Adipocyte (in vitro differentiated cells): ENCODE data around the gene CRACDL.
A peak's percentile ranks its signal among the peaks of the same experiment; 100 is the strongest.

Experiments used
- DNase-seq: peaks from one replicate; pipeline ENCODE4 v3.0.0-alpha.2; 2015; ENCODE audit warnings: low read depth
- H3K27me3 ChIP-seq: replicated peaks from 2 replicates; pipeline ENCODE4 v1.7.0; 2013; ENCODE audit warnings: mild to moderate bottlenecking, low read length, moderate library complexity; ENCODE audit not compliant: control insufficient read depth, insufficient read depth
- H3K36me3 ChIP-seq: 2 replicates; pipeline ENCODE4 v1.7.0; 2013; ENCODE audit warnings: low read length, mild to moderate bottlenecking, moderate library complexity; ENCODE audit not compliant: control insufficient read depth, insufficient read depth, severe bottlenecking
- H3K4me1 ChIP-seq: 2 replicates; pipeline ENCODE4 v1.7.0; 2013; ENCODE audit warnings: mild to moderate bottlenecking, low read length, moderate library complexity; ENCODE audit not compliant: control insufficient read depth, insufficient read depth
- H3K4me3 ChIP-seq: 2 replicates; pipeline ENCODE4 v1.7.0; 2013; ENCODE audit warnings: mild to moderate bottlenecking, low read length, moderate library complexity
- H3K9ac ChIP-seq: 2 replicates; pipeline ENCODE4 v1.7.0; 2013; ENCODE audit warnings: mild to moderate bottlenecking, low read length, moderate library complexity
- H3K9me3 ChIP-seq: 2 replicates; pipeline ENCODE4 v1.7.0; 2013; ENCODE audit warnings: mild to moderate bottlenecking, low read length, moderate library complexity; ENCODE audit not compliant: control insufficient read depth

Gene CRACDL

GRCh38 chr2:98937906-98938305, 1.9 kb upstream of the CRACDL start:
- no peak for DNase-seq
- Histone ChIP-seq H3K4me1 (no peaks in the 10 kb centered on the region), H3K4me3 (no peak overlapping the region), H3K36me3 (no peaks in the 10 kb centered on the region), H3K27me3 (peaks cover 52% of the 10 kb centered on the region), H3K9ac (no peak overlapping the region), H3K9me3 (no peaks in the 10 kb centered on the region)

GRCh38 chr2:98936353-98937351, 627 bp upstream of the CRACDL start:
- DNase-seq = peak; percentile 45
- no peaks in the 10 kb centered on the region for H3K36me3 ChIP-seq
- peaks cover 58% of the 10 kb centered on the region for H3K27me3 ChIP-seq
- peak overlapping the region; percentile 59 for H3K4me3 ChIP-seq
- no peaks in the 10 kb centered on the region for H3K4me1 ChIP-seq
- H3K9ac ChIP-seq = no peak overlapping the region
- H3K9me3 ChIP-seq = no peaks in the 10 kb centered on the region

GRCh38 chr2:98935111-98935770, 784 bp downstream of the CRACDL start:
- Histone ChIP-seq H3K9ac (no peak overlapping the region), H3K27me3 (peaks cover 58% of the 10 kb centered on the region), H3K9me3 (no peaks in the 10 kb centered on the region), H3K4me1 (no peaks in the 10 kb centered on the region), H3K36me3 (no peaks in the 10 kb centered on the region), H3K4me3 (peak overlapping the region; percentile 61)
- peak; percentile 12 for DNase-seq

GRCh38 chr2:98932778-98933343, 3.2 kb downstream of the CRACDL start:
- Histone ChIP-seq H3K27me3 (peaks cover 47% of the 10 kb centered on the region), H3K4me1 (no peaks in the 10 kb centered on the region), H3K9me3 (no peaks in the 10 kb centered on the region), H3K4me3 (no peak overlapping the region), H3K36me3 (no peaks in the 10 kb centered on the region), H3K9ac (no peak overlapping the region)
- DNase-seq = no peak

GRCh38 chr2:98932164-98932563, 3.9 kb downstream of the CRACDL start:
- DNase-seq = no peak
- Histone ChIP-seq H3K9ac (no peak overlapping the region), H3K27me3 (peaks cover 41% of the 10 kb centered on the region), H3K4me1 (no peaks in the 10 kb centered on the region), H3K9me3 (no peaks in the 10 kb centered on the region), H3K4me3 (no peak overlapping the region), H3K36me3 (no peaks in the 10 kb centered on the region)

- no peaks in the 10 kb centered on the region for H3K4me1 ChIP-seq
- H3K36me3 ChIP-seq = no peaks in the 10 kb centered on the region
- no peak overlapping the region for H3K9ac ChIP-seq
- H3K27me3 ChIP-seq = peaks cover 35% of the 10 kb centered on the region
- DNase-seq = no peak
- no peaks in the 10 kb centered on the region for H3K9me3 ChIP-seq
- H3K4me3 ChIP-seq = no peak overlapping the region
Observed at GRCh38 chr2:98931596-98931995, 4.4 kb downstream of the CRACDL start.

- Histone ChIP-seq H3K27me3 (peaks cover 27% of the 10 kb centered on the region), H3K9ac (no peak overlapping the region), H3K9me3 (no peaks in the 10 kb centered on the region), H3K36me3 (no peaks in the 10 kb centered on the region), H3K4me1 (no peaks in the 10 kb centered on the region), H3K4me3 (no peak overlapping the region)
- no peak for DNase-seq
Observed at GRCh38 chr2:98929920-98930319, 6.1 kb downstream of the CRACDL start.

GRCh38 chr2:98928242-98928641, 7.8 kb downstream of the CRACDL start:
- Histone ChIP-seq H3K4me3 (no peak overlapping the region), H3K36me3 (no peaks in the 10 kb centered on the region), H3K27me3 (peaks cover 16% of the 10 kb centered on the region), H3K9ac (no peak overlapping the region), H3K4me1 (no peaks in the 10 kb centered on the region), H3K9me3 (peaks cover 4% of the 10 kb centered on the region)
- DNase-seq = no peak

- Histone ChIP-seq H3K4me3 (no peak overlapping the region), H3K27me3 (peaks cover 7% of the 10 kb centered on the region), H3K4me1 (no peaks in the 10 kb centered on the region), H3K36me3 (no peaks in the 10 kb centered on the region), H3K9me3 (peaks cover 4% of the 10 kb centered on the region), H3K9ac (no peak overlapping the region)
- DNase-seq = no peak
Observed at GRCh38 chr2:98927027-98927426, 9.0 kb downstream of the CRACDL start.

GRCh38 chr2:98926601-98927000, 9.4 kb downstream of the CRACDL start:
- Histone ChIP-seq H3K4me1 (no peaks in the 10 kb centered on the region), H3K4me3 (no peak overlapping the region), H3K36me3 (no peaks in the 10 kb centered on the region), H3K9ac (no peak overlapping the region), H3K9me3 (peaks cover 4% of the 10 kb centered on the region), H3K27me3 (peaks cover 8% of the 10 kb centered on the region)
- no peak for DNase-seq

GRCh38 chr2:98924910-98925309, 11.1 kb downstream of the CRACDL start:
- Histone ChIP-seq H3K36me3 (no peaks in the 10 kb centered on the region), H3K27me3 (peaks cover 16% of the 10 kb centered on the region), H3K9me3 (peaks cover 4% of the 10 kb centered on the region), H3K4me3 (no peak overlapping the region), H3K9ac (no peak overlapping the region), H3K4me1 (no peaks in the 10 kb centered on the region)
- DNase-seq = no peak
